Mucosa of rectum (tissue), 2 donors: ENCODE data around the gene TLK1.

Experiments used
- H3K27ac ChIP-seq, 2 donors: one replicate each; pipeline ENCODE4 v1.7.0; 2013; ENCODE audit warnings: inconsistent platforms in 2 of 2, low read depth in 2 of 2, low read length in 2 of 2
- H3K27me3 ChIP-seq, 2 donors: one replicate each; pipeline ENCODE4 v1.7.0; 2013; ENCODE audit warnings: low read length in 2 of 2; ENCODE audit not compliant: control insufficient read depth in 2 of 2, insufficient read depth in 2 of 2
- H3K36me3 ChIP-seq, 2 donors: one replicate each; pipeline ENCODE4 v1.7.0; 2013; ENCODE audit warnings: low read length in 2 of 2; ENCODE audit not compliant: control insufficient read depth in 2 of 2, insufficient read depth in 2 of 2
- H3K4me1 ChIP-seq, 2 donors: one replicate each; pipeline ENCODE4 v1.7.0; 2013; ENCODE audit warnings: low read length in 2 of 2, mild to moderate bottlenecking in 1 of 2; ENCODE audit not compliant: control insufficient read depth in 2 of 2, insufficient read depth in 2 of 2
- H3K4me3 ChIP-seq, 2 donors: one replicate each; pipeline ENCODE4 v1.7.0; 2013; ENCODE audit warnings: low read length in 2 of 2
- H3K9ac ChIP-seq, 2 donors: one replicate each; pipeline ENCODE4 v1.7.0; 2013; ENCODE audit warnings: low read length in 2 of 2, low read depth in 1 of 2, mild to moderate bottlenecking in 1 of 2
- H3K9me3 ChIP-seq, 2 donors: one replicate each; pipeline ENCODE4 v1.7.0; 2013; ENCODE audit warnings: low read length in 2 of 2; ENCODE audit not compliant: control insufficient read depth in 2 of 2
- donor health status: healthy.
- donor health status: Normal muscosa, but diverticular disease.

TLK1 gene

DNA sequence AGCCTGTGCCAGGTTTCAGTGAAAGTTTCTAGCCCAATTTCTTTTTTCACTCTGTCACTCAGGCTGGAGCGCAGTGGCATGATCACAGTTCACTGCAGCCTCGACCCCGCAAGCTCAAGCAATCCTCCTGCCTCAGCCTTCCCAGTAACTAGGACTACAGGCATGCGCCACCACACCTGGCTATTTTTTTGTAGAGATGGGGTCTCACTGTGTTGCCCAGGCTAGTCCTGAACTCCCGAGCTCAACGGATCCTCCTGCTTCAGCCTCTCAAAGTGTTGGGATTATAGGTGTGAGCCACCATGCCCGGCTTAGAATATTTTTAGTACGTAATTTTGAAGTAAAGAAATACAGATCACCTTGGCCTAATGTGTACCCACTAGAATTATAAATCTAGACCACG lies 144.6 kb downstream of the TLK1 start:
- H3K9ac ChIP-seq = no peak overlapping the region
- no peak overlapping the region for H3K27ac ChIP-seq
- peaks cover 18 to 20% of the 10 kb centered on the region in 2 donors for H3K36me3 ChIP-seq

GRCh38 chr2:171013851-171014250 lies 146.8 kb downstream of the TLK1 start:
- Histone ChIP-seq H3K27ac (no peak overlapping the region), H3K36me3 (peaks cover 31 to 36% of the 10 kb centered on the region in 2 donors), H3K9ac (no peak overlapping the region), H3K4me3 (no peak overlapping the region), H3K4me1 (no peaks in the 10 kb centered on the region), H3K9me3 (no peaks in the 10 kb centered on the region), H3K27me3 (no peaks in the 10 kb centered on the region)

More for the DNA sequence above, 144.6 kb downstream of the TLK1 start:
- Histone ChIP-seq H3K9me3 (no peaks in the 10 kb centered on the region), H3K4me1 (no peaks in the 10 kb centered on the region), H3K4me3 (no peak overlapping the region), H3K27me3 (no peaks in the 10 kb centered on the region)

GRCh38 chr2:171009386-171009785 lies 151.3 kb downstream of the TLK1 start:
- Histone ChIP-seq H3K36me3 (peaks cover 39 to 40% of the 10 kb centered on the region in 2 donors), H3K27ac (no peak overlapping the region), H3K4me3 (no peak overlapping the region), H3K9me3 (no peaks in the 10 kb centered on the region), H3K27me3 (no peaks in the 10 kb centered on the region), H3K4me1 (no peaks in the 10 kb centered on the region), H3K9ac (no peak overlapping the region)

DNA sequence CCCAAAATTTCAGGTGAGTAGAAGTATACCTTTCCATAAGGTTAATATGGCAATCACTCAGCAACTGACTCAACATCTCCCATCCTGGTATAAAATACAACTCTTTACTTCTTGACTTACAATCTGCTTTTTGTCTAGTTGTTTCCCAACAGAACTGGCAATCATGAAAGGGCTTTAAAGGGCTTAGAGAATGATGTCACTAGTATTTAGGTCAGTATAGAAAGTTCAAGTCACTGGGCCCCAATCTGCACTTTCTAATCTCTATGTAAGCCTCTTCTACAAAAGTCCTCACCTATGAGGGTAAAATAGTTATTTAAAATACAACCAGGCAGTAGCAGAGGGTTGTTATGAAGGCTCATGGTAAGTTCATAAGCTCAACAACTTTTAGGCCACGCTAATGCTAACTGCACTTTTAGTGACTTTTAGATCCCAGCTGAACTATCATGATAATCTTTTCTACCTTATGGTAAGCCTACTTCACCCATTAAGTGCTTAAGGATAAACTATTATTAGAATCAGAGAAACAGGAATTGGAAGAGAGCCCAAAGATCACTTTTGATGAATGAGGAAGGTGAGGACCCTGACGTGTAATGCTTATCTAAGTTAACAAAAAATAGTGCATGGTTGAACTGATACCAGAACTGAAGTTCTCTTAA lies 152.0 kb downstream of the TLK1 start:
- peaks cover 39 to 40% of the 10 kb centered on the region in 2 donors for H3K36me3 ChIP-seq
- H3K4me3 ChIP-seq = no peak overlapping the region
- H3K27me3 ChIP-seq = no peaks in the 10 kb centered on the region
- H3K9me3 ChIP-seq = no peaks in the 10 kb centered on the region
- no peaks in the 10 kb centered on the region for H3K4me1 ChIP-seq
- H3K9ac ChIP-seq = no peak overlapping the region
- no peak overlapping the region for H3K27ac ChIP-seq

GRCh38 chr2:171004833-171005232 lies 155.9 kb downstream of the TLK1 start:
- H3K27me3 ChIP-seq = no peaks in the 10 kb centered on the region
- no peaks in the 10 kb centered on the region for H3K9me3 ChIP-seq
- peaks cover 33 to 39% of the 10 kb centered on the region in 2 donors for H3K36me3 ChIP-seq
- no peak overlapping the region for H3K27ac ChIP-seq
- H3K4me1 ChIP-seq = no peaks in the 10 kb centered on the region
- H3K4me3 ChIP-seq = no peak overlapping the region
- H3K9ac ChIP-seq = no peak overlapping the region

- H3K4me1 ChIP-seq = no peaks in the 10 kb centered on the region
- H3K27ac ChIP-seq = no peak overlapping the region
- H3K4me3 ChIP-seq = no peak overlapping the region
- no peaks in the 10 kb centered on the region for H3K27me3 ChIP-seq
- peaks cover 32 to 36% of the 10 kb centered on the region in 2 donors for H3K36me3 ChIP-seq
- no peak overlapping the region for H3K9ac ChIP-seq
- H3K9me3 ChIP-seq = no peaks in the 10 kb centered on the region
Measured at GRCh38 chr2:171004363-171004762, 156.3 kb downstream of the TLK1 start.

DNA sequence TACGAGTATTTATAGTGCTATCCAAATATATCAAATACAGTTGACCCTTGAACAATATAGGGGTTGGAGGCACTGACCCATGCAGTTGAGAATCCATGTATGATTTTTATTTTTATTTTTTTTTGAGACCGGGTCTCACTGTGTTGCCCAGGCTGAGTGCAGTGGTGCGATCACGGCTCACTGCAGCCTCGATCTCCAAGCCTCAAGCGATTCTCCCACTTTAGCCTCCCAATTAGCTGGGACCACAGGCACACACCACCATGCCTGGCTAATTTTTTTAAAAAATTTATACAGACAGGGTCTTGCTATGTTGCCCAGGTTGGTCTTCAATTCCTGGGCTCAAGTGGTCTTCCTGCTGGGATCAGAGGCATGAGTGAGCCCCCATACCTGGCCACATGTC lies 161.0 kb downstream of the TLK1 start:
- Histone ChIP-seq H3K36me3 (peaks cover 28 to 37% of the 10 kb centered on the region in 2 donors), H3K4me3 (no peak overlapping the region), H3K27ac (no peak overlapping the region), H3K9ac (no peak overlapping the region), H3K9me3 (no peaks in the 10 kb centered on the region), H3K4me1 (no peaks in the 10 kb centered on the region), H3K27me3 (no peaks in the 10 kb centered on the region)

GRCh38 chr2:170997893-170998597 lies 162.6 kb downstream of the TLK1 start:
- H3K4me1 ChIP-seq = no peaks in the 10 kb centered on the region
- H3K27ac ChIP-seq = no peak overlapping the region
- H3K4me3 ChIP-seq = no peak overlapping the region
- H3K9ac ChIP-seq = no peak overlapping the region
- no peaks in the 10 kb centered on the region for H3K9me3 ChIP-seq
- no peaks in the 10 kb centered on the region for H3K27me3 ChIP-seq
- H3K36me3 ChIP-seq = peaks cover 25 to 36% of the 10 kb centered on the region in 2 donors

GRCh38 chr2:170996316-170996715 lies 164.4 kb downstream of the TLK1 start:
- Histone ChIP-seq H3K36me3 (peaks cover 33 to 47% of the 10 kb centered on the region in 2 donors), H3K27me3 (no peaks in the 10 kb centered on the region), H3K9ac (no peak overlapping the region), H3K4me3 (no peak overlapping the region), H3K4me1 (no peaks in the 10 kb centered on the region), H3K9me3 (no peaks in the 10 kb centered on the region), H3K27ac (no peak overlapping the region)

GRCh38 chr2:170991398-170992182 lies 169.1 kb downstream of the TLK1 start:
- no peak overlapping the region for H3K9ac ChIP-seq
- no peaks in the 10 kb centered on the region for H3K9me3 ChIP-seq
- H3K27ac ChIP-seq = no peak overlapping the region
- peaks cover 23 to 34% of the 10 kb centered on the region in 2 donors for H3K36me3 ChIP-seq
- no peaks in the 10 kb centered on the region for H3K27me3 ChIP-seq
- H3K4me1 ChIP-seq = no peaks in the 10 kb centered on the region
- H3K4me3 ChIP-seq = no peak overlapping the region
